Panc1 (cell line): ENCODE data around the gene PMAIP1.

Experiments
- CTCF ChIP-seq: fragments of 450-650 bp; IDR thresholded peaks from 2 replicates; pipeline ENCODE4 v1.5.1; 2017; ENCODE audit warnings: mild to moderate bottlenecking
- POLR2AphosphoS5 ChIP-seq: IDR thresholded peaks from 2 replicates; pipeline ENCODE4 v1.6.1; 2012; ENCODE audit warnings: mild to moderate bottlenecking, low read depth, low read length, moderate library complexity
- REST ChIP-seq, 2 experiments: IDR thresholded peaks; 2 replicates each; pipeline ENCODE4 v1.6.1; 2011 to 2012; ENCODE audit warnings: low read depth in 2 of 2, control low read depth in 1 of 2, low read length in 1 of 2, mild to moderate bottlenecking in 1 of 2, moderate library complexity in 1 of 2; ENCODE audit not compliant: insufficient read depth in 1 of 2

GRCh38 chr18:59899298-59900221 is at the start of gene PMAIP1:
- TF ChIP-seq CTCF: no peak
- TF ChIP-seq POLR2AphosphoS5: peak; percentile 98
- TF ChIP-seq REST (IDR thresholded peaks at IDR 0.05; ENCODE audit: insufficient read depth in 1 of 2, low read depth in 2 of 2, low read length in 1 of 2): peak in 1 of 2 experiments; percentile 82; a peak in 2 of 4 replicates
